ENCODE results near the gene CFAP47. TPM values are rescaled to one million over a fixed set of nuclear protein-coding genes. Genes with fewer than 3 reads are reported as not detected.
"Not testable (repeated sequence)": the region's sequence is repeated elsewhere in the genome, so short reads cannot be mapped to it uniquely, and the experiment has no call there.

The CFAP47 gene
- not detected for total RNA-seq
- long read RNA-seq: 0 reads

GRCh38 chrX:35919536-35920309, at the start of gene CFAP47:
CFAP47 (plus strand) TSS chrX:35919734; CDS start chrX:35919800, 66 bp downstream.
- Histone ChIP-seq H3K4me3 (peak within 1 kb of the TSS; percentile 47), H3K9me3 (replicated peaks) (no peaks in the 10 kb centered on the region), H3K4me1 (no peaks in the 10 kb centered on the region), H3K27me3 (ENCODE audit: low read depth) (no peaks in the 10 kb centered on the region), H3K27ac (replicated peaks) (no peak within 1 kb of the TSS), H3K36me3 (no peaks in the 10 kb centered on the region)
- intact Hi-C loops (cut with micrococcal nuclease): no loop called here
- no peak for TF ChIP-seq CTCF (IDR thresholded peaks at IDR 0.05; ENCODE audit: borderline replicate concordance)
- DNase-seq: no peak

GRCh38 chrX:35880601-35881000, 38.9 kb upstream of the CFAP47 start:
- no peak for TF ChIP-seq CTCF (IDR thresholded peaks at IDR 0.05; ENCODE audit: borderline replicate concordance)
- Histone ChIP-seq H3K4me3 (no peak overlapping the region), H3K27ac (replicated peaks) (no peak overlapping the region), H3K9me3 (replicated peaks) (no peaks in the 10 kb centered on the region), H3K36me3 (no peaks in the 10 kb centered on the region), H3K4me1 (no peaks in the 10 kb centered on the region), H3K27me3 (ENCODE audit: low read depth) (no peaks in the 10 kb centered on the region)
- intact Hi-C loops (cut with micrococcal nuclease): no loop called here
- DNase-seq: no peak

- no peak for DNase-seq
- H3K4me3 ChIP-seq: no peak overlapping the region
- no peaks in the 10 kb centered on the region for H3K4me1 ChIP-seq
- H3K27ac ChIP-seq (replicated peaks): no peak overlapping the region
- H3K36me3 ChIP-seq: no peaks in the 10 kb centered on the region
- H3K27me3 ChIP-seq (ENCODE audit: low read depth): no peaks in the 10 kb centered on the region
- no peaks in the 10 kb centered on the region for H3K9me3 ChIP-seq (replicated peaks)
- intact Hi-C loops (cut with micrococcal nuclease): no loop called here
- TF ChIP-seq CTCF (IDR thresholded peaks at IDR 0.05; ENCODE audit: borderline replicate concordance): no peak
Observed at GRCh38 chrX:35886135-35886534, 33.4 kb upstream of the CFAP47 start.

- no peaks in the 10 kb centered on the region for H3K9me3 ChIP-seq (replicated peaks)
- H3K27ac ChIP-seq (replicated peaks): no peak overlapping the region
- intact Hi-C loops (cut with micrococcal nuclease): no loop called here
- no peaks in the 10 kb centered on the region for H3K36me3 ChIP-seq
- DNase-seq: no peak
- H3K4me1 ChIP-seq: no peaks in the 10 kb centered on the region
- no peak overlapping the region for H3K4me3 ChIP-seq
- no peaks in the 10 kb centered on the region for H3K27me3 ChIP-seq (ENCODE audit: low read depth)
- TF ChIP-seq CTCF (IDR thresholded peaks at IDR 0.05; ENCODE audit: borderline replicate concordance): peak; percentile 56
Observed at GRCh38 chrX:35890699-35891098, 28.8 kb upstream of the CFAP47 start.

- H3K9me3 ChIP-seq (replicated peaks): not testable (repeated sequence)
Observed at GRCh38 chrX:35986816-35987215, 67.3 kb downstream of the CFAP47 start.

GRCh38 chrX:36007207-36007606, 87.7 kb downstream of the CFAP47 start:
- no peak overlapping the region for H3K4me3 ChIP-seq
- H3K27me3 ChIP-seq (ENCODE audit: low read depth): no peaks in the 10 kb centered on the region
- no peaks in the 10 kb centered on the region for H3K36me3 ChIP-seq
- no peak for DNase-seq
- TF ChIP-seq CTCF (IDR thresholded peaks at IDR 0.05; ENCODE audit: borderline replicate concordance): no peak
- no peaks in the 10 kb centered on the region for H3K4me1 ChIP-seq
- no peak overlapping the region for H3K27ac ChIP-seq (replicated peaks)
- intact Hi-C loops (cut with micrococcal nuclease): no loop called here
- no peaks in the 10 kb centered on the region for H3K9me3 ChIP-seq (replicated peaks)

More at GRCh38 chrX:35986816-35987215, 67.3 kb downstream of the CFAP47 start:
- H3K4me3 ChIP-seq; H3K27me3 ChIP-seq (ENCODE audit: low read depth); H3K4me1 ChIP-seq; DNase-seq; H3K36me3 ChIP-seq; H3K27ac ChIP-seq (replicated peaks); intact Hi-C loops (cut with micrococcal nuclease): not testable (repeated sequence)

Data from left ventricle myocardium inferior (tissue), 1 donor.